NCI-H526 treated with DMSO at 0.1 percent for 48 hours (cell line): ENCODE measurements around the gene PRMT1.
"Not testable (repeated sequence)": the region's sequence is repeated elsewhere in the genome, so short reads cannot be mapped to it uniquely, and the experiment has no call there.

ENCODE experiments used
- DNase-seq: peaks from one replicate; lab custom pipeline; 2025; lab: John Stamatoyannopoulos, UW

PRMT1 gene

GRCh38 chr19:49689133-49690078, 12.3 kb downstream of the PRMT1 start, which contains the start of gene ADM5:
ADM5 (plus strand) TSS chr19:49689594; CDS start chr19:49689838, 244 bp downstream.
- peak; percentile 27 for DNase-seq

DNA sequence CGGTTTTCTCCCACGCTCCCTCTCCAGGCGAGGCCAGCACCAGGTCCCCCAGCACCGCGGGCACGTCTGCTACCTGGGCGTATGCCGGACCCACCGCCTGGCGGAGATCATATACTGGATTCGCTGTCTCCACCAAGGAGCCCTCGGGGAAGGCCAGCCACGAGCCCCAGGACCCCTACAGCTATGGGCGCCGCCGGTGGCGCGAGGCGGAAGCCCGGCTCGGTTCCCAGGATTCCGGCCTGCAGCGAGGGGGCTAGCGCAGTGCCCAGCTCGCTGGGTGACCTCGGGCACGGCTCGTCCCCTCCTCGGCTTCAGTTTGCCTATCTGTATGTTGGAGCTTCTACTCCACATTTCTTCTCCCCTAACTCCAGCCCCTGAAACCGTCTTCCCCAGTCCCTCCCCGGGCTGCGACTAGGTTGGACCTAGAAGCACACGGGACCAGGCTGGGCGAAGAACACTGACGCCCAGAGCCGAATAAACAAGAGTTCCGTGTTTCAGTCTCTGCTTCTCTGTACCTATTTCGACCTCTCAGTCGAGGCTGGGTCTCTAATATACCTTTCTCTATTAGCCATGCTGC, 13.1 kb downstream of the PRMT1 start:
- peak; percentile 47 for DNase-seq

DNA sequence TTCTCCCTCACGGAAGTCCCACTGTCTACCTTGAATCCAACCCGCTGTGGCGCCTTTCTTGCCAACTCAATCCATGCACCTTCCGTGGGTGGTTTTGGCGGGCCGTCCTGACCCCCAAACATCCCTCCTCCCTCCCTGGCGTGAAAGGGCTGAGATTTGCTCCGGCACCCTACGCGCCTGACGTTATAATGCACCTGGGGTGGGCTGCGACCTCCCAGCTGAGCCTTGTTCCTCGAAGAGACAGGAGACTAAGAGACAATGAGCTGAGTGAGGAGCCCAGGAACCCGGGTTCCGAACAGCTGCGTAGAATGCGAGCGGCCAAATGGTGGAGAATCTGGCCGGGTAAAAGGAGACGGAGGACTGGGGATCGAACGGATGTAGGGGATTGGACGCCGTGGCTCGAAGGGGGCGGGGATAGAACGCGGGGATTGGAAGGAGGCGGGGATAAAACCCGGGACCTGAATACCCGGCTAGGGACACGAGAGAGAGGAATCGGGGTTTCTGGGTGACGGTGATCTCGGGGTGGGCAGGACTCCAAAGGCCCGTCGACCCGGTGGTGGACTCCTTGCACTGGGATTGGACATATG, 13.7 kb downstream of the PRMT1 start, which contains the start of gene CPT1C:
Gene CPT1C (plus strand): TSS at position 461 of the 587 bp plus-strand sequence. CDS start 1,137 bp downstream, outside the sequence.
- DNase-seq, result peak; percentile 80

- DNase-seq, result peak; percentile 8
Observed at GRCh38 chr19:49691243-49692146, 14.4 kb downstream of the PRMT1 start.

GRCh38 chr19:49692147-49692506, 15.1 kb downstream of the PRMT1 start:
- DNase-seq, result no peak

DNA sequence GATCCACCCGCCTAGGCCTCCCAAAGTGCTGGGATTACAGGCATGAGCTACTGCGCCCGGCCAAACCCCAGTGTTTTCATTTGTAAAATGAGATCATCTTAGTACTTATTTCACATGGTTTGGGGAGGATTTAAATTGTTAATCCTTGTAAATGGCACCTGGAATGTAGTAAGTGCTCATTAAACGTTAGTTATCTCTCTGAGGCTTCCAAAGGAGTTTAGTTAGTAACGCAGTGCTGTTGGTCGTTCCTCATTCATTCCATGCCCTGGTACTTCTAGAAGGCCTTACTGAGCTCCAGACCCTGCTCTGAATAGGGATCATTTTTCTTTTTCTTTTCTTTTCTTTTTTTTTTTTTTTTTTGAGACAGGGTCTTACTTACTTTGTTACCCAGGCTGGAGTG, 19.0 kb downstream of the PRMT1 start:
- no peak for DNase-seq

- DNase-seq, result no peak
Observed at GRCh38 chr19:49696865-49697264, 19.8 kb downstream of the PRMT1 start.

DNA sequence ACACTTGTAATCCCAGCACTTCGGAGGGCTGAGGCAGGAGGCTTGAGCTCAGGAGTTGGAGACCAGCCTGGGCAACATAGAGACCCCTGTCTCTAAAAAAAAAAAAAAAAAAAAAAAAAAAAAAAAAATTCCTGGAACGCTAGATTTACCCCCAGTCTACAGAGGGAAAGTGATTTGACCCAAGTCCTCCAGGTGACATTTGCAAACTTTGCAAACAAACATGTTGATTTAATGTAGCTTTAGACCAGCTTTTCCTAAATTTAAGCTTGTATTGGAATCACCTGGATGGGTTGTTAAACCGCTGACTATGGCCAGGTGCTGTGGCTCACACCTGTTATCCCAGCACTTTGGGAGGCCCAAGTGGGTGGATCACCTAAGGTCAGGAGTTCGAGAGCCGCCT, 22.3 kb downstream of the PRMT1 start:
- DNase-seq, result no peak

GRCh38 chr19:49700563-49700962, 23.5 kb downstream of the PRMT1 start:
- no peak for DNase-seq

DNA sequence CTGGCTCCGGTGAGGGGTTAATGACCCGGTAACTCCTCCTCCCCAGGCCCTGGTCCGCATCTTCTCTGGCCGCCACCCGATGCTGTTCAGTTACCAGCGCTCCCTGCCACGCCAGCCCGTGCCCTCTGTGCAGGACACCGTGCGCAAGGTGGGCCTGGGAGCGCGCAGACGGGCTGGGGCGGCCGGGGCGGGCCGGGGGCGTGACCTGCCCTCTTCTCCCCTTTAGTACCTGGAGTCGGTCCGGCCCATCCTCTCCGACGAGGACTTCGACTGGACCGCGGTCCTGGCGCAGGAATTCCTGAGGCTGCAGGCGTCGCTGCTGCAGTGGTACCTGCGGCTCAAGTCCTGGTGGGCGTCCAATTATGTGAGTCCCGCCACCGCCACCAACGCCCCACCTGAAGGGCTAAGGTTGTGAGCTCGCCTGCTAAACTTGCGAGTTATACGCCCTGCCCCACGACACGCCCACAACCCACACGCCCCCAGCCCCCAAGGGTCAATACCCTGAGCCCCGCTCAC, 24.3 kb downstream of the PRMT1 start:
- DNase-seq, result no peak

DNA sequence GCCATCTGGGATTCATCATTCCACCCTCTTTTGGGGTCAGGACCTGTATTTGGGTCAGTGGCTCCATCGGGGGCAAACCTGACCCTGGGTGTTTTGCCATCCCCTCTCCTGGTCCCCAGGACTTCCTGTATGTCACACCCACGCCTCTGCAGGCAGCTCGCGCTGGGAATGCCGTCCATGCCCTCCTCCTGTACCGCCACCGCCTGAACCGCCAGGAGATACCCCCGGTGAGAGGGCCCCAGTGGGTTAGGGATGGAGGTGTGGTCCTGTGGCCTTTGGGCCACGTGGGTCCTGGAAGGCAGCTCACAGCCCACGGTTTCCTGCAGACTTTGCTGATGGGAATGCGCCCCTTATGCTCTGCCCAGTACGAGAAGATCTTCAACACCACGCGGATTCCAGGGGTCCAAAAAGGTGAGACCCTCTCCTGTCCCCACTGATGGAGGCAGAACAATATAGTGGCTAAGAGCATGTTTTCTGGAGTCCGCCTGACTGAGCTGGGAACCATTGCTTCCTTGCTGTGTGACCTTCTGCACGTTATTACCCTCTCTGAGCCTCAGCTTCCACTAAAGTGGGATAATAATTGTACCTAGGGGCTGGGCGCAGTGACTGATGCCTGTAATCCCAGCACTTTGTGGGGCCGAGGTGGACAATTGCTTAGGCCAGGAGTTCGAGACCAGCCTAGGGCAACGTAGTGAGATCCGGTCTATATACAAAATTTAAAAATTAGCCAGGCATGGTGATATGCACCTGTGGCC, 28.0 kb downstream of the PRMT1 start:
- no peak for DNase-seq

DNA sequence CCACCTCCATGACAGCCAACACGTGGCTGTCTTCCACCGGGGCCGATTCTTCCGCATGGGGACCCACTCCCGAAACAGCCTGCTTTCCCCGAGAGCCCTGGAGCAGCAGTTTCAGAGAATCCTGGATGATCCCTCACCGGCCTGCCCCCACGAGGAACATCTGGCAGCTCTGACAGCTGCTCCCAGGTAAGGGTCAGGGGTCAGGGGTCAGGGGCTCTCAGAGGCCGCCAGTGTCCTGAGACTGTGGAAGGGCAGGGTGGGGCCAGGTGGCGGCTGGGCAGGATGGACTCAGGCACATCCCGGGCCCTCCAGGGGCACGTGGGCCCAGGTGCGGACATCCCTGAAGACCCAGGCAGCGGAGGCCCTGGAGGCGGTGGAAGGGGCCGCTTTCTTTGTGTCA, 28.8 kb downstream of the PRMT1 start:
- no peak for DNase-seq

- no peak for DNase-seq
Observed at GRCh38 chr19:49710372-49710951, 33.4 kb downstream of the PRMT1 start.

DNA sequence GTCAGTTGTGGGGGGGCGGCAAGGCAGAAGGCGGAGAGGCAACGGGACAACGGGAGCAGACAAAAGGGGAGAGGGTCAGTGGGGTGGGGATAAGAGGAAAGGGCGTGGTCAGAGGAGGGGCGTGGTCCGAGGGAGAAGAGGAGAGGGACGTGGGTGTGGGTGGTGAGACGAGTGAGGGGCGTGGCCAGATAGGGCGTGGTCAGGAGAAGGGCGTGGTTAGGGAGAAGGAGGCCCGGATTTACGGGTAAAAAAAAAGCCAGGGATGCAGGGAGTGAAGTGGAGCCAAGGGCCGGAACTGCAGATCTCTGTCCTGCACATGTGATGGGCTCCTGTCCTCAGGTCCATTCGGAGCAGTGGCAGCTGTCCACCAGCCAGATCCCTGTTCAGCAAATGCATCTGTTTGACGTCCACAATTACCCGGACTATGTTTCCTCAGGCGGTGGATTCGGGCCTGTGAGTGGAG, 35.4 kb downstream of the PRMT1 start:
- no peak for DNase-seq

DNA sequence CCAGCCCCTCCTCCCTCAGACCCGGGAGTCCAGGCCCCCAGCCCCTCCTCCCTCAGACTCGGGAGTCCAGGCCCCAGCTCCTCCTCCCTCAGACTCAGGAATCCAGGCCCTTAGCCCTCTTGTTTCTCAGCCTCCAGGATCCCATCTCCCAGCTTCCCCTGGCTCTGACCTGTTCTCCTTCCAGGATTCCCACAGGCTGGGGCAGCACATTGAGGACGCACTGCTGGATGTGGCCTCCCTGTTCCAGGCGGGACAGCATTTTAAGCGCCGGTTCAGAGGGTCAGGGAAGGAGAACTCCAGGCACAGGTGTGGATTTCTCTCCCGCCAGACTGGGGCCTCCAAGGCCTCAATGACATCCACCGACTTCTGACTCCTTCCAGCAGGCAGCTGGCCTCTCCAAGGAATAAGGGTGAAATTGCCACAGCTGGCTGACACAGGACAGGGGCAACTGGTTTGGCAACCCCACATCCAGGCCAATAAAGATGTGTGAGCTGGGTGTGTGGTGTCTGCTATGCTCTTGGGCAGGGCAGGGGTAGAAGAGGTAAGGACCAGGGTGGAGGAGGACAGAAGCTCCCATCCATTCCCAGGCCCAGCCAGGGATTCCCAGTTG, 36.3 kb downstream of the PRMT1 start:
- DNase-seq, result no peak

DNA sequence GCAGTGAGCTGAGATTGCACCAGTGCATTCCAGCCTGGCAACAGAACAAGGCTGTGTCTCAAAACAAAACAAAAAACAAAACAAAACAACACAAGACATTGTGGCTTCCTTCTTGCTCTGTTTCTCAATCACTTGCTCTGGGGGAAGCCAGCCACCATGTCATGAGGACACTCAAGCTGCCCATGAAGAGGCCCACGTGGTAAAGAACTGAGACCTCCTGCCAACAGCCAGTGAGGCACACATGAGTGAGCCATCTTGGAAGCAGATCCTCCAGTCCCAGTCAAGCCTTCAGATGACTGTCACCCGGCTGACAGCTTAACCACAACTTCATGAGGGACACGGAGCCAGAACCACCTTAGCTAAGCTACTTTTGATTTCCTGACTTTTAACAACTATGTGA, 39.1 kb downstream of the PRMT1 start:
- DNase-seq, result no peak

DNA sequence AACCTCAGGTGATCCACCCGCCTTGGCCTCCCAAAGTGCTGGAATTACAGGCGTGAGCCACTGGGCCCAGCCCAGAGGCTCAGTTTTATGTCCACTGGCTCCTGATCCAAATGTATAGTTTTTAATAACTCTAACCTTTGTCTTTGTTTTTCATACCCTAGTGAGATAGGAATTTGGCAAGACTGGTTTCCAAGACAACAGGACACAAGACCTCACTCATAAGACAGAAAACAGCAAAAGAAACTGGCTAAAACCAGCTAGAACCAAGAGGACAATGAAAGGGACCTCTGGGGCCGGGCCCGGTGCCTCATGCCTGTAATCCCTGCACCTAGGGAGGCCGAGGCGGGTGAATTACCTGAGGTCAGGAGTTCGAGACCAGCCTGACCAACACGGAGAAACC, 41.4 kb downstream of the PRMT1 start:
- DNase-seq, result no peak

- no peak for DNase-seq
Observed at GRCh38 chr19:49718991-49719390, 41.9 kb downstream of the PRMT1 start.

DNA sequence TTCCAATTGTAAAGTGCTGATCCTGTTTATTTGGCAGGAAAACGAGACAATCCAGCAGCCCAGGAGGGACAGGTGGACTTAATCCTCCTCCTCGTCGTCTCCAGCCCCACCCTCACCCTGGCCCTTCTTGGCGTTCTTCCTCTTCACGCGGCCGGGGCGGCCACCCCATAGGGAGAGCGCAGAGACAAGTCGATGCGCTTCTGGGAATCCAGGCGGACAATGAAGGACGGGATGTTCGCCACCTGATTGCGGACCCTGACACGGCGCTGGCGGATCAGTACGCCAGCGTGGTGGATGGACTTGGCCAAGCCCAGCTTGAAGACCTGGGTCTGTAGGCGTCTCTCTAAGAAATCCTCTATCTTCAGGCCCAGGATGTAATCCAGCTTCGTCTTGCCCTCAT, 42.3 kb downstream of the PRMT1 start:
- not testable (repeated sequence) for DNase-seq
